KMS-11 (cell line): Measurements from ENCODE around the gene SGCE.

Source experiments
- H2AFZ ChIP-seq: fragments of 200-600 bp; sonication (generic); 2 replicates; pipeline ENCODE4 v1.6.1; 2016; ENCODE audit warnings: antibody characterized with exemption, mixed run types, low read depth
- H3K27ac ChIP-seq: fragments of 200-600 bp; sonication (generic); 2 replicates; pipeline ENCODE4 v1.6.1; 2016; ENCODE audit warnings: mild to moderate bottlenecking, mixed run types
- H3K27me3 ChIP-seq: fragments of 200-600 bp; sonication (generic); 2 replicates; pipeline ENCODE4 v1.6.1; 2017; ENCODE audit warnings: mild to moderate bottlenecking, low read depth, mixed run types, moderate library complexity; ENCODE audit not compliant: insufficient read depth
- H3K36me3 ChIP-seq: fragments of 200-600 bp; sonication (generic); 2 replicates; pipeline ENCODE4 v1.6.1; 2017; ENCODE audit warnings: mild to moderate bottlenecking, mixed run types; ENCODE audit not compliant: insufficient read depth
- H3K4me1 ChIP-seq: fragments of 200-600 bp; sonication (generic); 2 replicates; pipeline ENCODE4 v1.6.1; 2016; ENCODE audit warnings: mild to moderate bottlenecking, low read depth, mixed run types; ENCODE audit not compliant: poor library complexity, severe bottlenecking
- H3K4me2 ChIP-seq: fragments of 200-600 bp; sonication (generic); 2 replicates; pipeline ENCODE4 v1.7.0; 2016; ENCODE audit warnings: mild to moderate bottlenecking, mixed run types
- H3K4me3 ChIP-seq: fragments of 200-600 bp; sonication (generic); IDR thresholded peaks from 2 replicates; pipeline ENCODE4 v1.6.1; 2017; ENCODE audit warnings: low read depth, low read length, mixed read lengths; ENCODE audit not compliant: insufficient read depth
- H3K79me2 ChIP-seq: fragments of 200-600 bp; sonication (generic); 2 replicates; pipeline ENCODE4 v1.6.1; 2016; ENCODE audit warnings: low read depth, mixed run types; ENCODE audit not compliant: insufficient read depth
- H3K9ac ChIP-seq: fragments of 200-600 bp; sonication (generic); 2 replicates; pipeline ENCODE4 v1.6.1; 2016; ENCODE audit warnings: mild to moderate bottlenecking, mixed run types
- H4K20me1 ChIP-seq: fragments of 200-600 bp; sonication (generic); 2 replicates; pipeline ENCODE4 v1.6.1; 2016; ENCODE audit warnings: mild to moderate bottlenecking, mixed run types; ENCODE audit not compliant: insufficient read depth
- TF ChIP-seq, protein P1 (sequence below): fragments of 200-600 bp; sonication (generic); conservative IDR thresholded peaks from 2 replicates; pipeline ENCODE4 v1.6.1; 2017; ENCODE audit warnings: low read depth, mild to moderate bottlenecking, antibody characterized with exemption, low read length, moderate library complexity, mixed read lengths

The SGCE gene

DNA sequence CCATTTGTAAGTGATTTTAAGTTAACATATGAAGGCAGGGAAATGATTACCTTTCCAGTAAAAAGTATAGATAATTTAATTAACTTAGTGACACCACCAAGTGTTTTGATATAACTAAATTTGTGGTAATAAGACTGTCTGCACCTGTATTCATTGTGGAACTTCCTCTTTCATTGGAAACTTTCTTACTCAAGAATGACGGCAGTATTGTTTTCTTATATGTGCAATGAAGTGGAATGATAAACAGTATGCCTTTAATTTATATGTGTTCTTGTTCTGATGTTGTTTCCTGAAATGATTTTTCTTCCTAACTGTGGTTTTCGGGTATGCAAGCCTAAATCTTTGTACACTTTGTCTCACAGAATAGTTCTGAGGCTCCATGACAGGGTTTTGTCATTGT lies 99.9 kb downstream of the SGCE start:
- no peaks in the 10 kb centered on the region for H3K27me3 ChIP-seq
- no peak overlapping the region for H3K4me3 ChIP-seq
- H3K9ac ChIP-seq: no peak overlapping the region
- no peak overlapping the region for H3K4me2 ChIP-seq
- H2AFZ ChIP-seq: no peak overlapping the region
- H4K20me1 ChIP-seq: no peaks in the 10 kb centered on the region
- no peaks in the 10 kb centered on the region for H3K4me1 ChIP-seq
- no peaks in the 10 kb centered on the region for H3K79me2 ChIP-seq
- H3K36me3 ChIP-seq: no peaks in the 10 kb centered on the region
- TF ChIP-seq, protein P1, sequence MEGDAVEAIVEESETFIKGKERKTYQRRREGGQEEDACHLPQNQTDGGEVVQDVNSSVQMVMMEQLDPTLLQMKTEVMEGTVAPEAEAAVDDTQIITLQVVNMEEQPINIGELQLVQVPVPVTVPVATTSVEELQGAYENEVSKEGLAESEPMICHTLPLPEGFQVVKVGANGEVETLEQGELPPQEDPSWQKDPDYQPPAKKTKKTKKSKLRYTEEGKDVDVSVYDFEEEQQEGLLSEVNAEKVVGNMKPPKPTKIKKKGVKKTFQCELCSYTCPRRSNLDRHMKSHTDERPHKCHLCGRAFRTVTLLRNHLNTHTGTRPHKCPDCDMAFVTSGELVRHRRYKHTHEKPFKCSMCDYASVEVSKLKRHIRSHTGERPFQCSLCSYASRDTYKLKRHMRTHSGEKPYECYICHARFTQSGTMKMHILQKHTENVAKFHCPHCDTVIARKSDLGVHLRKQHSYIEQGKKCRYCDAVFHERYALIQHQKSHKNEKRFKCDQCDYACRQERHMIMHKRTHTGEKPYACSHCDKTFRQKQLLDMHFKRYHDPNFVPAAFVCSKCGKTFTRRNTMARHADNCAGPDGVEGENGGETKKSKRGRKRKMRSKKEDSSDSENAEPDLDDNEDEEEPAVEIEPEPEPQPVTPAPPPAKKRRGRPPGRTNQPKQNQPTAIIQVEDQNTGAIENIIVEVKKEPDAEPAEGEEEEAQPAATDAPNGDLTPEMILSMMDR: no peak
- no peak overlapping the region for H3K27ac ChIP-seq

- no peaks in the 10 kb centered on the region for H3K36me3 ChIP-seq
- H3K4me1 ChIP-seq: no peaks in the 10 kb centered on the region
- H3K4me2 ChIP-seq: no peak overlapping the region
These were observed 108.8 kb downstream of the SGCE start for GRCh38 chr7:94547126-94547525.

GRCh38 chr7:94540428-94540827 lies 115.5 kb downstream of the SGCE start:
- TF ChIP-seq, protein P1: no peak
- Histone ChIP-seq H2AFZ (no peak overlapping the region), H4K20me1 (no peaks in the 10 kb centered on the region), H3K27me3 (no peaks in the 10 kb centered on the region), H3K4me1 (no peaks in the 10 kb centered on the region), H3K36me3 (no peaks in the 10 kb centered on the region), H3K79me2 (no peaks in the 10 kb centered on the region), H3K9ac (no peak overlapping the region), H3K27ac (no peak overlapping the region), H3K4me3 (no peak overlapping the region), H3K4me2 (no peak overlapping the region)

More at GRCh38 chr7:94547126-94547525, 108.8 kb downstream of the SGCE start:
- no peak overlapping the region for H3K27ac ChIP-seq
- no peaks in the 10 kb centered on the region for H3K79me2 ChIP-seq
- H2AFZ ChIP-seq: no peak overlapping the region
- no peak overlapping the region for H3K9ac ChIP-seq
- no peaks in the 10 kb centered on the region for H4K20me1 ChIP-seq
- no peaks in the 10 kb centered on the region for H3K27me3 ChIP-seq
- no peak overlapping the region for H3K4me3 ChIP-seq
- TF ChIP-seq, protein P1: no peak
